Skin of body (tissue), 2 donors: ENCODE measurements around the gene MAL. TPM values are rescaled to one million over a fixed set of nuclear protein-coding genes. Genes with fewer than 3 reads are reported as not detected.

ENCODE experiments used
- DNase-seq: peaks from one replicate; lab custom pipeline; 2025; lab: John Stamatoyannopoulos, UW
- total RNA-seq: library from RNA; depleted of rRNA; stranded (reverse); fragments of >200 nt; gene quantifications from one replicate; pipeline ENCODE4 v1.2.3, GENCODE V29; 2014

Gene MAL
- total RNA-seq, 1 donor from 2014 or later, result 2.4 TPM

GRCh38 chr2:94996305-94997100 lies 29.0 kb upstream of the MAL start:
- no peak for DNase-seq

DNA sequence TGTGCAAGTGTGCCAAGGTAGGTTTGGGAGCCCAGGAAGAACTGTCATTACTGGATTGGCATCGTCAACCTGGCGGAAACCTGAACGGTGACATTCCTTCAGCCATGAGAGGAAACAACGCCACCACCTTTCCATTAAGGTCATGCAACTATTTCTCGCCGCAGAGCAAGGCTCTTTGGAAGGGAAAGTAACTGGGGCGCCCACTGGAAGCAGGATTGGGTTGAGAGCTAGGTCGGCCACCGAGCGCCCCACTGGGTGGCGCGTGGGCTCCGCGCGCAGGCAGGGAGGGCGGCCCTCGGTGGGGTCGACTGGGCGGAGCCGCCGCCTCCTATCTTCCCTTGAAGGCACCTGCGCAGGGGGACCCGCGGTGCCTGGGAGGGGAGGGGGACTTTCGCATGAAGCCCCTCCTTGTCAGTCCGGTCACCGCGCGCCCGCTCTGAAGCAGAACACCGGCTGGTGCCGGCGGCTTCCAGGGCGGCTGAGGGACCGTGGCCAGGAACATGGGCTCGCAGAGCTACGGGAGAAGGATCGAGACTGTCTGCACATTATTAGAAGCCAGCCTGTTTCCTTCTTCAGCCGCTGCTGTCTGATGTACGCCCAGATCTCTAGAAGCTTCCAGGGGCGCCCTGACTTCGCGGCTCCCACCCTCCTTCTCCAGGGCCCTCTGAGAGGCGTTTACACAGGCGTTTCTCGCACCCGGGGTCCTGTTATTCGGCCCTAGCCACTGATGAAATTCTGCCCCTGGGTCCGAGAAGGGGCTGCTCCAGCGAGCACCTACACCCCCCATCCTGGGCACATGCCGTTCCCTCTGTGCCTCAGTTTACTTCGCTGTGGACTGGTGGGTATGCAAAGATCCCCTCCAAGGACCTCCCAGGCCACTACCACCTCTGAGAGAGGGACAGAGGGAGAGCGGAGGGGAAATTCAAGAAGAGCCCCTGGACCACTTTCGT lies 27.3 kb upstream of the MAL start:
- DNase-seq, result no peak

- no peak for DNase-seq
These were observed 26.1 kb upstream of the MAL start for GRCh38 chr2:94999431-94999883.

DNA sequence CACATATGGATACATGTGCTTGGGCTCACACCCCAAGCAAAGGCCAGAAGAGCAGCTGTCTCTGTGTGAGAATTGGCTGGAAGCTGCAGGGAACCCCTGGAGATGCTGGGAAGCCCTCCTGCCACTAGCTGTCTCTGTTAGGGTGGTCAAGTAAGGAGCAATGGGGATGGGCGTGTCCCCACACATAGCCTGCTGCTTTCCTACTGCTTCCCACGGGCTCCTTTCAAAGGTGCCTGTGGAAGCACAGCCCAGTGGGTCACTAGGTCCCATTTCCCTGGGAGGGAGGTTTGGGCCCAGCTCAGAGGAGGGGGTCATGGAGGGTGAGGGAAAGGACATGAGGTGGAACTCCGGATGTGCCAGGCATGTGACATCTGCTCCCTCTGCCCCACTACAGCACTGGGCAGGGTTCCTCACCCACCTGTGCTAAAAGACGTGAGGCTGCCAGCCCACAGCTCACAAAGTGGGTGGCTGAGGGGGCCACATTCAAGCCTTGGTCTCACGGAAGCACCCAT lies 24.4 kb upstream of the MAL start:
- no peak for DNase-seq

- no peak for DNase-seq
These were observed 23.8 kb upstream of the MAL start for GRCh38 chr2:95001701-95002100.

DNA sequence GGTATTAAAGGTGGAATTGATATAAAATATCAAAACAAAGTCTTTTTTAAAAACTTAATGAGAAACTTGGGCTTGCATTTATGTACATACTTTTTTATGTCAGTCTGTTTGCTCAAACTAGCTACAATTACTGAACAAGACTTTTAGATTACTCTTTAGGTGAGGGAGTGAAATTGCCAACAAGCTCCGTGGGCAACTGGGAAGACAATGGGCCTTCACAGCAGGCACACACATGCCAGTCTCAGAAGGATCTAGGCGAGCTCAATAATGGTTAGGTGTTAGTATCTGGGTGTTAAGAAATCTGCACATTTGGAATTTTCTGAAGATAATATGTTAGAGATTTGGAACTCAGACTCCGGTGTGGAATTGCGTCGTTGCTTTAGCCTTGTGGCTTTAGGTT lies 23.0 kb upstream of the MAL start:
- DNase-seq, result no peak

DNA sequence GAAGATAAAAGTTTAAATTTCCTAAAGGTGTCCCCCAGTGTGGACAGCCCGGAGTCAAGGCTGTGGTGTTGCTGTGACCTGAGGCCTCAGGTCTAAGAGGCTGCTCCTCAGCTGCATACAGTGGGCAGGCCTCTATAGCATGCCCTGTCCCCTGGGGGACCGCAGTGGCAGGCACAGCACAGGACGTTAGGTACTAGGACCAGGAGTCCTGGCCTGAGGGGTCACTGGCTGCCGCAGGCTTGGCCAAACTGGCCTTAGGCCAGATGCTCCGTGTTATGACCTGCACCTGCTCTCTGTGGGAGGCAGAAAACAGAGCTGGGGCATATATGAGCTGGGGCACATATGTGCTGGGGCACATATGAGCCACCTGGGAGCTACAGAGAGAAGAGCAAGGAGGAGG lies 21.2 kb upstream of the MAL start:
- DNase-seq, result no peak

DNA sequence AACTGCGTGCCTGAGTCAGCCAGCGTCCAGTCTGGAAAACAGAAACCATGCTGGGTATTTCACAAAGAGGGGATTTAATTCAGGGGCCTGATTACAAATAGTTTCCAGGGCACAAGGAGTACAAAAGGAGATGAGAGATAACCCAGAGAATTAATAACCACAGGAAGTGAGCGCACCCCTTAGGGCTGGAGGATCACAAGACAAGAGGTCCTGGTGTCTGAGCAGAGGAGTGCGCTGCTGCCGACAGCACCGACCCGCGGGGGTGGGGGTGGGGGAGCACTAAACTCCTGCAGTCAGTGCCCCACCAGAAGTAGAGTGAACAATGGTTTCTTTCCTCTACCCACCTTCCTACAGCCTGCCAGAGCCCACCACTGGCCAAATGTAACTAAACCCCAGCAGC lies 20.8 kb upstream of the MAL start:
- DNase-seq, result no peak

- no peak for DNase-seq
These were observed 19.8 kb upstream of the MAL start for GRCh38 chr2:95005726-95006125.

DNA sequence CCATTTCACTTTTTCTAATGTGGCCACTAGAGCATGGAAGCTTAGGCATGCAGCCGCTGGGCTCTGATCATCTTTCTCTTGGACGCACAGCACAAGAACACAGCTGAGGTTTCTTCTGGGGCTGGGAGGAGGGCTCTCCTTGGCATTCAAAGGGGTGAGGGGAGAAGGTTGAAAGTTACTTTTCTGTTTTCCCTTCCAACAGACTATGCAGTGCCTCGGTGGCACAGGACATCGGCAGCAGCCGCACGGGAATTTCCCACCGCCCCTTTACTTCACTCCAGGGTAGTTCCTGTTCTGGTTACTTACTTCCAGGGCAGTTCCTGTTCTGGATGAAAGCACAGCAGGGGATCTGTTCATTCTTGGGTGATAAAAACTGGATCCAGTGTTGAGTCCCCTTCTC lies 18.9 kb upstream of the MAL start:
- DNase-seq, result no peak

DNA sequence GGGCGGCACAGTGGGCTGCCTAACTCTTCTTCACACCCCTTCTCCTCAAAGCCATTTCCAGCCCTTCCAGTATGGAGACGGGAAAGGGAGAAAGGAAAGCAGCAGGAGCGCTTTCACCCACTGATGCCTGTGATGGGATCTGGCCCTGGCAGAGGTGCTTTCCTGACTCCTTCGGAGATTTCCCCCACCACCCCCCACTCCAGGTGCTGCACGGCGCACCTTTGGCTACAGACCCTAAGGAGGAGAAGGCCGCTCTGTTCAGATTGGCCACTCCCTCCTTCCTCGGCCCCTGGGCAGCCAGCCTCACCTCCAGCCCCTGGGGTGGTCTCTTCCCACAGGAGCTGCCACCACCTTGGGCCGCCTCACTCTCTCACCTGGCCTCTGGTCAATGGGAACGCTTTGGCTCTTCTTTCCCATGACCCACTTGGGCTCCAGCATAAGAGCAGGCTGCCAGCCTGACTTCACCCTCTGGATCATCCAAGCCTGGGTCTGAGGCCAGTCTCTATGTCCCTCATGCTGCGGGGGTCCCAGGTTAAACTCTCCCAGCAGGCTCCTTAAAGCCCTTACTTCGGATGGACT lies 18.4 kb upstream of the MAL start:
- no peak for DNase-seq

GRCh38 chr2:95007822-95008221 lies 17.7 kb upstream of the MAL start:
- DNase-seq, result no peak

GRCh38 chr2:95008306-95008705 lies 17.2 kb upstream of the MAL start:
- no peak for DNase-seq

DNA sequence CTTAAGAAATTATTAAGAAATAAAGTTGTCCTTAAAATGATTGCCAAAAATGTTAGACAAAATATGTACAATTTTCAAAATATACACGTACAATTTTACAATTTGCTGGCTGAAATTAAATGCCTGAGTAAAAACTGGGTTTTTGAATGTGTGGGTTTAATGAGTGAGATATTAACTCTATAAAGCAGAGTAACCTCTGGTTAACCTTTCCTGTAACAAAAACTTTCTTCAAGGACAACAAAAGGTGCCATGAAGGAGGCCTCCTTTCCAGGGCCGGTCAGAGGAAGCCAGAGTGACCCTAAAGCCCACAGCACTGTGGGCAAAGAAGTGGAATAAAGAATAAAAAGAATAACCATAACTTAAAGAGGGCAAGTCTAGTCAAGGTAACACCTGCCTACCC lies 16.5 kb upstream of the MAL start:
- DNase-seq, result no peak

- no peak for DNase-seq
These were observed 16.1 kb upstream of the MAL start for GRCh38 chr2:95009412-95009811.

DNA sequence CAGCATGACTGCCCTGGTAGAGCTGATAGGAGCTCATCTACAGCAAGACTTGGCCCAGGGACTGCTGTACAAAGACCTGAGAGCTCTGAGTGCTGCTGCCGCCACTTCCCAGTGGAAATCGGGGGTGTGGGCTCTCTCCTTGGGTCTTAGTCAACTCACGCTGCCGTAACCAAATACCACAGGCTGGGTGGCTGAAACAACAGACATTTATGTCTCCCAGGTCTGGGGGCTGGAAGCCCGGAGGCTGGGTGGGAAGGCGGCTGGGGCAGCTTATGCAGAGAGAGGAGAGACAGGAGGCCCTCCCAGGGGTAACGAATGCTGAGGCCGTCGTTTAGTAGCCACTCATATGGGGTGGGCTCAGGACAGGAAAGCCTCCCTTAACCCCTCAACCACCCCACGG lies 15.4 kb upstream of the MAL start:
- no peak for DNase-seq

- DNase-seq, result no peak
These were observed 14.8 kb upstream of the MAL start for GRCh38 chr2:95010718-95011117.

DNA sequence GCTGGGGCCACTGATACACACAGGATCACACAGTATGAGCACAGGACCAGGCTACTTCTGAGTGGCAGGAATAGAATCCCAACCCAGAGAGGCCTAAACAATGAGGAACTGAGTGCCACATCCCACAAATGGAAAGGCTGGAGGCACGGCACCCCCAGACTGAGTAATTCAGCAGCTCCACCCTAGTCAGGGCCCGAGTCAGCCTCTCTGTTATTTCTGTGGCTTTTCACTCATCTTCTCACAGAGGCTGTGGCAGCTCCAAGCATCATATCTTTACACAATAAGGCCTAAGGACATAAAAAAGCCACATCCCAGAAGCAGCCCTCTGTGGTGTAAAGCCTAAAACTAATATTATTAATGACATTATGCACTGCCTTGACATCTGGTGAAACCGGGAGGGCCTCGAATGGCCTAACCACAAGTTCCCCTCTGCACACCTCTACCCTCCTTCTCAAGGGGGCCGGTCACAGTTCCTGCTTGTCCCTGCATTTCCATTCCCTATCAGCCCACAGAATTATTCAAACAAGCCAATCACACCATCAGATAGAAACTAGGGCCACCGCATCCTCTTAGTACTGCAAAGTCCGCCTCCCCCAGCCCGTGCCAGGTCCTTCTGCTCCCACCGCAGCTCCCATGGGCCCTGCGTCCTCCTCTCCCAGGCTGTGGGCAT lies 12.5 kb upstream of the MAL start:
- DNase-seq, result no peak

GRCh38 chr2:95013726-95014125 lies 11.8 kb upstream of the MAL start:
- DNase-seq, result no peak

DNA sequence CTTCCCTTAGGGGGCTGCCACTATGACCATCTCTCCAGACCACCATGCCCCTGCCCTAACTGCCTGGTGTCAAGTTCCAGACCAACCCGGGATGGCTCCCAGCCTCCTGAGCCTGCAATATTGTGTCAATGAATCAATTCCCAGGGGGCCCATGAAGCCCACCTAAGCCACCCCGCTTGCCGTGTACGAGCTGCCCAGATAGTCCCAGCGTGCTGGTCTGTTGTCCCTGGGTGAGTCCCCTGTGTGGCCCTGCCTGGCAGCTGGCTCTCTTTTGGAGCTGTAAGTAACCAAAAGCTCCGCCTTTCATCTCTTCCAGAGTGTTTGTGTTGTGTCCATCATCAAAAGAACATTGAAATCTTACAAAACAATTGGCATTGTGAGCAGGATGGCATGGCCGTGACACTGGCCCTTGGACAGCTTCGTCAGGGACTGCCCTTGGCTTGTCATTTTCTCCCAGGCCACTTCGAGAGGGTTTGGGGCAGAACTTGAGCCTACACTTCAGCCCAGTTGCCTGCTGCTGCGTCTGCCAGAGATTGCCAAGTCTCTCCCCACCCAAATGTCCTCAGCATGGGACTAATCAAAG lies 11.3 kb upstream of the MAL start:
- no peak for DNase-seq
